DMS153 (cell line): ENCODE measurements around the gene BHLHE41.

Experiments
- DNase-seq: peaks from one replicate; lab custom pipeline; 2025; lab: John Stamatoyannopoulos, UW

BHLHE41 gene

DNA sequence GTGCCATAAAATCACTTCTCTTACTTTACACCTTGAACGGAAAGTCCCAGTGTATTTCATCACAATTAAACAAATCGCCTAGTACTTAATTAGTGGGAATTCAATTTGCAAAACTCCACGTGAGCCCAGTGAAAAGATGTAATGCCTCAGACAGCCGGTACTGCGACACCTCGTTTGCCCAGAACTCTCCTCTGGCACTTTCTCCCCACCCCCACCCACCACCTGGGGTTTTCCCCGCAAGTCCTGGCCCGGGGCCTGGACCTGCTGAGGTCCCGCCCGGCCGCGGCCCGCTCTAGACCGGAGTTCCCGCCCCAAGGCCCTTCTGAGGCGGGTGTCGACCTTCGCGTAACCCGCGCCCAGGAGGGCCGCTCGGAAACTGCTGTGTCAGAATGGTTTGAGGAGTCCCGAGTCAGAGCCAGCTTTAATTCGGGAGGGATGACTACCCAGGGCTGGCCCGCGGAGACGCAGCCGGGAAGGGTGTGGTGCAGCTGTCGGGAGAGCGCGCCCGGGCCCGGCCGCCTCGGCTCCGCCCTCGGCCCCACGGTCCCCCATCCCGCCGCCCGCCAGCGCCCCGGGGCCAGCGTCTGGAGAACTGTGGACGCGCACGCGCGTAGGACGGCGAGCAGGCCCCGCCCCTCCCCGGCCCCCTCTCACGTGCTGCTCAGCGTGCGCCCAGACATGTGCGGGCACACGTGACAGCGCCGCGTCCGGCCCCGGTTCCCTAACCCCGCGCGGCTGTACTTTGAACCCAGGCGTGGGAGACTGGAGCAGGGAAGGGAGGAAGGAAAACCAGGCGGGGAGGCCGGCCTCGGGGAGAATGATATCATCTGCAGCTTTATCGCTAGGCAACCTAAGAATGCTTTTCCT, 10.8 kb downstream of the BHLHE41 start:
- DNase-seq, result peak; percentile 71

DNA sequence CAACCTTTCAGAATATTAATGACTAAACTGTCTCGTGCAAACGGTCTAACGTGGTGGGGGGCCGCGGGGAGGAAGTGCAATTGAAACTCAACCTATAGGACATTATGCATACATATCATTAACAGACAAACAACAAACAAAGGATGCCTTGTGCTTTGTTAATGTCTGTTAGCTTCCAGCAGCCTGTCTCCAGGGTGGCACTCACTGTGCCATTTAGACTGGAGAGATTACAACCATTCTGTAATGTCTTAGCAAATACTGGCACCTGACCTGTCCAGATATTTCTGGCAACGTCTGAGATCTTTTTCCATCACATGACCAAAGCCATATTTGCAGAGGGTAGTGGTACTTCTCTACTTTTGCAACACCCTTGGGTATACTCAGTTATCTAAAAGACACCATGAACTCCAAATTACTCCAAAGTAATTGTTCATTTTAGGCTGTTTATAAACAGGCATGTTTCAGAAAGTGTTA, 11.6 kb downstream of the BHLHE41 start:
- DNase-seq, result peak; percentile 69

- DNase-seq, result no peak
Measured at GRCh38 chr12:26112703-26113147, 12.1 kb downstream of the BHLHE41 start.

- DNase-seq, result no peak
Measured at GRCh38 chr12:26112232-26112631, 12.6 kb downstream of the BHLHE41 start.

DNA sequence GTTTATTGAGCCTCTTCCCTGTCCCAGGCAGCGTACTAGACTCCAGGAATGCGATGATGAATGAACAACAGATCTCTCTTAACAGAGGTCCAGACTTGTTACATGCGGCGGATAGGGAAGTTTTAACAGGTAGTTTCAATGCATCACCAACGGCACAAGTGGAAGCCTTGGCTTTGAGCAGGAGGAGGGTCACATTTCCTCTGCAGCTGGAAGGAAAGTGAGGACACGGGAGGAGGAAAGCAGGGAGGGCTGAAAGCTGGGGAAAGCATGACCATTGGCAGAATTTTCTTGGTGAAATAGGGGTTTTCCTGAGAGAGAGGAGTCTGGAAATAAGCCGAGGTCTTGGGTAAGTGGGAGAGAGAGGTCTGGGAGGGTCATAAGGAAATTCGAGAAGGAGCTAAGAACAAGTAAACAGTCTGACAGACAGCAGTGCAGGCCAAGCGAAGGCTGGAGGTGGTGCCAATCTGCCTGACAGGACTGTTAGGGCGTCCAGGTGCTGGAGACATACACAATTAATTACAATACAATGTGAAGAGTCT, 15.4 kb downstream of the BHLHE41 start:
- no peak for DNase-seq

GRCh38 chr12:26108915-26109314, 15.9 kb downstream of the BHLHE41 start:
- no peak for DNase-seq

- no peak for DNase-seq
Measured at GRCh38 chr12:26106347-26106746, 18.5 kb downstream of the BHLHE41 start.

- DNase-seq, result no peak
Measured at GRCh38 chr12:26102953-26103352, 21.9 kb downstream of the BHLHE41 start.

DNA sequence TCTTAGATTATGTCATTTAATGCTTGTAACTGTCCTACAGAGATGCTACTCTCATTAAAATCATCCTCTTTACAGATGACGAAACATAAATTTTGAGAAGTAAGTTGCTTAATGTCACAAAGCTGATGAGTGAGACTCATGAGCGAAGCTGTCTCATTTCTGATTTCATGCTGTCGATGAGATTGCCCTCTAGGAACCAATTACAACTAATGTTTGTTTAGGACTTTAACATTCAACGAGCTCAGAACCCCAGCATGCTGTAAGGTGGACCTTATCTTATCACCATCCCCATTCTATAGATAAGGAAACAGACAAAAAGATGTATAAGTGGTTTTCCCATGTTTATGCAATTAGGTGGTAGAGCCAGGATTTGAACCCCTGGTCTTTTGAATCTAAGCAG, 23.1 kb downstream of the BHLHE41 start:
- no peak for DNase-seq

- peak; percentile 89 for DNase-seq
Measured at GRCh38 chr12:26101350-26101734, 23.5 kb downstream of the BHLHE41 start.

DNA sequence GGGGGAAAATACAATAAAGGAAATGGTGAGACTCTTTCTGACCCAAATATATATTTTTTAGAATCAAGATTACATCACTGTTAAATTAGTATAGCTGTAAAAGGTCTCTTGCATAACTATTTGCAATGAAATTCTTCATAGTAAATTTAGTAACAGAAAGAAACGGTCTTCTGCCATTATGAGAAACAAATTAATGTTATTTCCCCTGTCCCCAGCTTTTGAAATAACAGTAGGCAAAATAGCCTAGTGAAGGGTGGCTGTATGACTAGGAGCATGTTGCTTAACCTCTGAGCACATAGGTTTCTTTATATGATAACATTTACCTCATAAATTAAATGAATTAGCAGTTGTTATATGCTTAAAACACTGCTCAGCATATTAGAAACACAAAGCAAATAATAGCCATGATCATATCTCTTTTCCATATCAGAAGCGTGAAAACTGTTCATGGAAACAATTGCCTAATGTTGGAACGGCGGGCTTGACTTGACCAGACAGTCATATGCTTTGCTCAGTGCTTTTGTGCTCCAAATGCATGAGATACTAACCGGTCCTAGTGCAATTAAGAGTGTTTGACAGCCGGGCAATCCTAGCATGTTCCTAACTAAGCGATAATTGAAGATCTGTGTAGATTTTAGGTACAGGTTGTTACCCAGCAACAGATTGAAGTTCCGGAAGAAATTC, 24.0 kb downstream of the BHLHE41 start:
- no peak for DNase-seq

GRCh38 chr12:26097046-26097878, 27.6 kb downstream of the BHLHE41 start:
- no peak for DNase-seq

- DNase-seq, result no peak
Measured at GRCh38 chr12:26096036-26096435, 28.8 kb downstream of the BHLHE41 start.

DNA sequence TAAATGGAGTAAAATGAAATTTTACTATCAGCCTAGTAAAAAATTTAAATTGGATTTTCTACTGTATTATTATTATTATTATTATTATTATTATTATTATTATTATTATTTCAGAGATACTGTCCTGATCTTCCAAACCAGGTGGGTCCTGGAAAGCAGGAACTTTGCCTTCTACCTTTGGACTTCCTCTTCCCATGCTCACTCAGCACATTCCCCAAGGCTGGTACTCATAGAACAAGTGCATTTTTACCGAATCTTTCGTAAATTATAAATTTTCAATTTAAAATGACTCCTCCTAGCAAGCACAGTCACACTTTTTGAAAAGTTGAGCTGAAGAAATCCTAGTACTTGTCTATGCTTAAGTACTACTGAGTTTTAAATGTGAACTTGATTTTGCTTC, 29.7 kb downstream of the BHLHE41 start:
- DNase-seq, result no peak

DNA sequence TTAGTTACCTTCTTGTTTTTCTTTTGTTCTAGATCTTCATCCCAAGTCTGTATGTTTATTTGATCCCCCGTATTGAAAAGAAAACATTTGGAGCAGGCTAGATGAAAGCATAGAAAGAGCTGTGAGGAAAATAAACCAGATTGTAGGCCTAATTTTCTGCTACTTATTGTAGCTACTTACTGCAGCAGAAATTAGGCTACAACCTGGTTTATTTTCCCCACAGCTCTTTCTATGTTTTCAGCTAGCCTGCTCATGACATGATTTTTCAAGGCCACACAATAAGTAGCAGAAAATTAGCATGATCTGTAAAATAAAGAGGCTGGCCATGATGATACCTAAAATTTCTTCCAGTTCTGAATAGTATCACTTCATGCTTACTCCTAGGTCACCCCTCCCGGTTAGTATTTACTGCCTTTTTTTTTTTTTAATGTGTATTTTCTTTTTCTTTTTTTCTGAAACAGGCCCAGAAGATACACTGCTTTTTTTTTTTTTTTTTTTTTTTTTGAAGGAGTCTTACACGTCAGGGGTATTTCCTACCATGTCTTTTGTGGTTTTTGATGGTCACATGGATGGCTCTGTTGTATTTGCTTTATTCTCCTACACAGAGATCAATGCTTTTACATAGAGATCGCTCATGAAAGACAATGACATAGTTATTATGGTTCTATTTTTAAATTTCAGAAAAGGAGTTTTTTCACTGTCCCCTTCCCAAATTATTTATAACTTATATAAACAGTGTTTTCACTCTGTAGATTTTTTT, 32.3 kb downstream of the BHLHE41 start:
- no peak for DNase-seq

DNA sequence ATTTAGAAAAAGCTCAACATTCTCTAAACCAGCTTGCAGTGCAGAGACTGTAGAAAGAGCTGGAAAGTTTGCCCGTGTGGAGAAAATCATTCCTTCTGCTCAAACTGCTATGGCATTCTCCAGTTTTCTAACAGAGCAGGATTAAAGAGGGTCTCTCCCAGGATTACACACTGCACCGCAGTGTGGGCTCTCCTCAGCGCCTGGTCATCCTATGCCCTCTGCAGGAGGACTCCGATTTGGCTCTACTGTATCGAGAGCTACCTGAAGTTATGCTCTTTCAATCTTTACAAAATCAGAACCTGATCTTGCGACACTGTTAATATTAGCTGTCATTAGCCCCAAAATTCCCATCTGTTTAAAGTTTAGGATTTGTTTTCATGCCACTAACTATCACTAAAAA, 33.0 kb downstream of the BHLHE41 start:
- DNase-seq, result no peak

DNA sequence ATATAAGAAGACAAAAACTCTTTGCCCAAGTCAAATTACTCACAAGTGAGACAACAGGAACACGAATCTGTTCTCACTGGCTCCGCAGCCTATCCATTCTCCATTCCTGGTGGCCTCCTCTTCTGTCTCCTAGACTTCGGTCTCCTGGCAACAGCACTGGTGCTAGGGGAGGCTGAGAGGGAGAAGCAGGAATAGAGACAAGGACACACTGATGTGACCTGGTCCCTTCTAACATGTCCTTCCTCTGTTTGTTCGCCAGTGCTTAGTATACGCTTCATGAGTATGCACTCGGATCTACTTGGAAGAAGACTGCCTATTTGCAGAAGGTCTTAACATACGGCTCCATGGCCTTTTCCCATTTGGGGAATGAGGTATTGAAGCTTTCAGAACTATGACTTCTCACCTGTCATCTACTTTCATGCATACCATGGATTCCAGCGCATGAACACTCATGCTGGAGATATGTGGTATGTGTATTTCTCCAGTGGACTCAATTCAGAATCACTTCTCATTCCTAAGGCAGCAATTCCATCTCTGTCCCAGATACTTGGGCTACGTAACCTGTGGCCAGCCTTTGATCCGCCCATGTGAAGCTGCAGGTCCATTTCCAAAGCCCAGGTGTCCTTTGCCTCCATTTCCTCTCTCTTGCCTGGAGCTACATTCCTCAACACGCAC, 33.9 kb downstream of the BHLHE41 start:
- DNase-seq, result no peak

- no peak for DNase-seq
Measured at GRCh38 chr12:26088998-26089397, 35.8 kb downstream of the BHLHE41 start.

- no peak for DNase-seq
Measured at GRCh38 chr12:26086936-26087335, 37.9 kb downstream of the BHLHE41 start.

GRCh38 chr12:26080911-26081310, 43.9 kb downstream of the BHLHE41 start:
- no peak for DNase-seq
